ENCODE data around the gene KRTAP10-3. TPM values are rescaled to one million over a fixed set of nuclear protein-coding genes. Genes with fewer than 3 reads are reported as not detected.
A peak's percentile ranks its signal among the peaks of the same experiment; 100 is the strongest.
"Not testable (repeated sequence)": the region's sequence is repeated elsewhere in the genome, so short reads cannot be mapped to it uniquely, and the experiment has no call there.

KRTAP10-3 gene
- total RNA-seq, 3 donors from 2014 or later, result not detected

DNA sequence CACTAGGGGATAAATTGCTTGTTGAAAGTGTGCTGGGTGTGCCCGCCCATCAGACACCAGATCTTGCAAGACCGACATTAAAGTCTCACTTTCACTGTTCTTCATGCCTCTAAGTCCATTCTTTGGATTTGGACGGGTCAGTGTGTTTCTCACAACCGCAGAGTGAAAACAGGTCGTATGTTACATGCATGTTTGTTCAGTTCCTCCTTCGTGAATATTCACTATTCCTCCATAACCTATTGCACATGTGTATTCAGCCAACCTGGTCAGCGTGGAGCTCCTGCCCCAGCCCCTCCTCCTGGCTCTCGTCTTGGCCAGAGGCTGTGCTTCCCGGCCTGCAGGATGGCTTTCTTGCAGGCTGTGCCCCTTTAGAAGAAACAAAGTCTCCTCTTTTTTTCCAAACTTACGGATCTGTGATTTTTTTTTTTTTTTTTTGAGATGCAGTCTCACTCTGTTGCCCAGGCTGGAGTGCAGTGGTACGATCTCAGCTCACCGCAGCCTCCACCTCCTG is 35.9 kb upstream of the KRTAP10-3 start:
- Mint-ChIP-seq H3K27me3 (ENCODE audit: low read depth) (peaks cover 9% of the 10 kb centered on the region), H3K9me3 (peaks cover 6% of the 10 kb centered on the region), H3K4me1 (ENCODE audit: low read depth) (peaks cover 2% of the 10 kb centered on the region), H3K36me3 (ENCODE audit: insufficient read depth) (peaks cover 1% of the 10 kb centered on the region), H3K4me3 (no peak overlapping the region)
- ATAC-seq (no peak), DNase-seq (no peak)

DNA sequence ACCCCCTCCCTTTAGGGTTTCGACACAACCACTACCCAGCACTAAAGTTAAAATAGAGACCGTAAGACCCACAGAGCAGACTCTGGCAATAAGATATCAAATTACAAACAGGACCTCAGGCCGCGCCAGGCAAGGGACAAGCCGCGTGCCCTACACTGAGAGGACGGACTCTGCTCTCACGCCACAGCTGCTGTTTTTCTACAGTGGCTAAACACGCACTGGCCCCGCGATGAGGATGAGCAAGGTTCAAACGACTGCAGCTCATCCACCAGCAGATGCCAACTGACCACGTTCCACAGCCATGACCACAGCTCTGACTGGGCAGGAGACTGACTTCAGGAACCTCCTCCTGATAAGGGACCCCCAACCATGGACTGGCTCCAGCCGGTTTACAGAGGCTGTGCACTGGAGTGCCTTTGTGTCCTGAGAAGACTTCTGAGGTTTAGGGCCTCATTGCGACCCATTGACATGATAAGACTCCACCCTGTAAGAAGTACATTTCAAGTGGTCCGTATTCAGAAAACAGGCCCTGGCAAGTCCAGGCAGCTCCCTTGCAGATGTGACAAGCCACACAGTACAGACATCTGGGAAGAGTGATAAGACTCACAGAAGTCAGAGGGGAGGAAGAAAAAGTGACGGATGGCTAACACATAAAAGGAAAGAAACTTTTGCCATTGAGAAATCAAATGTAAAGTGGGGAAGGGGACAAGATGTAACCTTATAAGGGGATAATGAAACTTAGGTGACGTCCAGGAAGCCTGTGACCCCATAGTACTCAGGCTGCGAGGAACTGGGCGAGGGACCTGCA is 35.2 kb upstream of the KRTAP10-3 start:
- ATAC-seq, result no peak
- no peak for DNase-seq

DNA sequence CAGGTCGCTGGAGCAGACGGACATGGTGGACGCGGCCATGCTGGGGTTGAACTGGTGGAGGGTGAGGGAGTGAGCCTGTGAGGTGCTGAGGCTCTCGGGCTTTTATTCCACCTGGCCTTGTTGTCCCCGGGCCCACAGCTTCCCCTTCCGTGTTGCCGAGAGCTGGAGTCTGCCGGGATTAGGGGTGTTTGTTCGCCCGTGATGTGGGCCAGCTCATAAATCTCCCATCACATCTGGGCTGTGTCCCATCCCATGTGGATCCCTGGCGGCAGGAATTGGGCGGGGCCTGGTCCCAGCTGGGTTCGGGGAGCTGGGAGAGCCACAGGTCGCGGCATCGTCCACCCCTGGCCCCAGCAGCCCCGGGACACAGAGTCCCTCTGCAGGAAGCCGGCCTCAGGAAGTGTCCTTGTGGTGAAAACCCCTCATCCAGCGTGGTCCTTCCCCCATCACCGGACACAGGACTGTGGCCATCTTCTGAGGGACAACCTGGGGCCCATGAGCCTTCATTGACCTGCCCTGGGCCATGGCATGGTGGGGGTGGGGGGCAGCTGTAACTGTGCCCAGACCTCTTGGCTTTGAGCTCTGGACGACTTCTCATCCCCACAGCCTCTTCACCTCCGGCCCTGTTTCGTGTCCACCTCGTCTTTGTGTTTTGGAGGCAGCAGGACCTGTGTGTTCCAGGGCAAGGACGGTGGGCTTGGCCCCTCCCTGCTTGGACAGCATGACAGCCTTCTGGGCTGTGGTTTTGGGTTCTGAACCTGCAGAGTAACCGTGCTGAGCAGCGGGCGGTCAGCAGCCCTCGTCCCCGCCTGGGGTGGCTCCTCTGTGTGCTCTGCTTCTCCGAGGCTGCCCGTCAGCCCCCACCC is 34.1 kb upstream of the KRTAP10-3 start, which contains the start of gene KRTAP10-6:
TSS of gene KRTAP10-6 (minus strand) at position 60 of the 866 bp plus-strand sequence. CDS start at position 39, 21 bp downstream.
- Mint-ChIP-seq H3K4me1 (ENCODE audit: low read depth) (peaks cover 2% of the 10 kb centered on the region), H3K9me3 (no peaks in the 10 kb centered on the region), H3K4me3 (no peak within 1 kb of the TSS), H3K27me3 (ENCODE audit: low read depth) (peaks cover 12% of the 10 kb centered on the region), H3K36me3 (ENCODE audit: insufficient read depth) (no peaks in the 10 kb centered on the region)
- DNase-seq (no peak), ATAC-seq (no peak)

More for the DNA sequence above, 35.2 kb upstream of the KRTAP10-3 start:
- peaks cover 5% of the 10 kb centered on the region for H3K9me3 Mint-ChIP-seq
- H3K27me3 Mint-ChIP-seq (ENCODE audit: low read depth), result peaks cover 9% of the 10 kb centered on the region
- H3K36me3 Mint-ChIP-seq (ENCODE audit: insufficient read depth), result peaks cover 1% of the 10 kb centered on the region
- H3K4me3 Mint-ChIP-seq, result no peak overlapping the region
- peaks cover 2% of the 10 kb centered on the region for H3K4me1 Mint-ChIP-seq (ENCODE audit: low read depth)

DNA sequence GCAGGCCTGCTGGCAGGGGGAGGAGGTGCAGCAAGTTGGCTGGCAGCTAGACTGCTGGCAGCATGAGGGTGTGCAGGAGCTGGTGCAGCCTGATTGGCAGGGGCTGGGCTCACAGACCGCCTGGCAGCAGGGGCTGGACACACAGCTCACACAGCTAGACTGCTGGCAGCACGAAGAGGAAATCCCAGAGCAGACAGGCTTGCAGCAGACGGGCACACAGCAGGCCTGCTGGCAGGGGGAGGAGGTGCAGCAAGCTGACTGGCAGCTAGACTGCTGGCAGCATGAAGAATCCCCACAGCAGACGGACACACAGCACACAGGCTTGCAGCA is 33.2 kb upstream of the KRTAP10-3 start:
- not testable (repeated sequence) for ATAC-seq; H3K4me1 Mint-ChIP-seq (ENCODE audit: low read depth); H3K9me3 Mint-ChIP-seq; H3K36me3 Mint-ChIP-seq (ENCODE audit: insufficient read depth); H3K4me3 Mint-ChIP-seq; DNase-seq
- peaks cover 14% of the 10 kb centered on the region for H3K27me3 Mint-ChIP-seq (ENCODE audit: low read depth)

DNA sequence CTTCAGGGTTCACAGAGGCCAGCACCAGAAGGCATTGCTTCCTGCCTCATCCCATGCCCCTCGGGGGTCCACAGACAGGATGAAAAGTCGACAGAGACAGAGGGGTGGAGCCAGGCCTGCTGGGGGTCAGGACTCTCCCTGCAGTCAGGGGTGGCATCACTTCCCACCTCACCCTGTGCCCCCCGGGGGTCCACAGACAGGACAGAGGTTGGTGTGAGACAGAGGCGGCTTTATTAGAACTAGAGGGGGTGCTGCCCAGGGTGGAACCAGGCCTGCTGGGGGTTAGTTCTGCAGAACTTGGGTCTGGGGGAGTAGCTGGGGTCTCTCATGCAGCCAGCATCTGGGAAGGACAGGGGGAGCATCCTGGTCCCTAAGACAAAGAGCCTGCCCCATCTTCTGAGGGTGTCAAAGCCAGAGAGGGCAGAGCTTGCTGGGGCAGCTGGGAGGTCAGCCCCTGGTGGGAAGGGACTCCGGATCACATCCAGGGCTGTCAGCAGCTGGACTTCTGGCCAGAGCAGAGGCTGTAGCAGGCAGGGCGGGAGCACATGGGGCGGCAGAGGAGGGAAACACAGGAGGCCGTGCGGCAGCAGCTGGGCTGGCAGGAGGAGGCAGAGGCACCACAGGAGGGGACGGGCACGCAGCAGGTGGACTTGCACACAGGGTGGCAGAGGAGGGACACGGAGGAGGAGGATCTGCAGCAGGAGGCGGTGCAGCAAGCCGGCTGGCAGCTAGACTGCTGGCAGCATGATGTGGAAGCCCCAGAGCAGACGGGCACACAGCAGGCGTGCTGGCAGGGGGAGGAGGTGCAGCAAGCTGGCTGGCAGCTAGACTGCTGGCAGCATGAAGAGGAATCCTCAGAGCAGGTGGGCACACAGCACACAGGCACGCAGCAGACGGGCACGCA is 32.6 kb upstream of the KRTAP10-3 start:
- DNase-seq; ATAC-seq; H3K36me3 Mint-ChIP-seq (ENCODE audit: insufficient read depth); H3K4me3 Mint-ChIP-seq; H3K9me3 Mint-ChIP-seq; H3K4me1 Mint-ChIP-seq (ENCODE audit: low read depth): not testable (repeated sequence)
- peaks cover 20% of the 10 kb centered on the region for H3K27me3 Mint-ChIP-seq (ENCODE audit: low read depth)

DNA sequence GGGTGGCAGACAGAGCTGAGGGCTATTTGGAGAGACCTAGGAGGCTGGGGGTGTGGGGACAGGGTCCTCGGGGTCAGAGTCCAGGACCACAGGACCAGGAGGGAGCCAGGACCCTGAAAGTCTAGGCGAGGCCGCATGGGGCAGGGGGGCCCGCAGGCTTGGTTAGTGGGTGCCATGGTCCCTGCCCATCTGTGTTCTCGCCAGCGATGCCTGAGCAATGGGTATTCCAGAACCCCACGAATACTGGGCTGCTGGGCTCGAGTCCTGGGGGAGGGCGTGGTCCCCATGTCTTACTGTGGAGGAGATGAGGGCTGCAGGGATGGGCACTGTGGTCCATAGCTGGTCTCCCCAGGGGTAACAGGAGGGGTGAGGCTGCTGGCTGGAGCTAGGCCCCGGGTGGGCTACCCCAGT is 31.7 kb upstream of the KRTAP10-3 start:
- H3K9me3 Mint-ChIP-seq, result no peaks in the 10 kb centered on the region
- H3K4me1 Mint-ChIP-seq (ENCODE audit: low read depth), result peaks cover 2% of the 10 kb centered on the region
- ATAC-seq, result no peak

DNA sequence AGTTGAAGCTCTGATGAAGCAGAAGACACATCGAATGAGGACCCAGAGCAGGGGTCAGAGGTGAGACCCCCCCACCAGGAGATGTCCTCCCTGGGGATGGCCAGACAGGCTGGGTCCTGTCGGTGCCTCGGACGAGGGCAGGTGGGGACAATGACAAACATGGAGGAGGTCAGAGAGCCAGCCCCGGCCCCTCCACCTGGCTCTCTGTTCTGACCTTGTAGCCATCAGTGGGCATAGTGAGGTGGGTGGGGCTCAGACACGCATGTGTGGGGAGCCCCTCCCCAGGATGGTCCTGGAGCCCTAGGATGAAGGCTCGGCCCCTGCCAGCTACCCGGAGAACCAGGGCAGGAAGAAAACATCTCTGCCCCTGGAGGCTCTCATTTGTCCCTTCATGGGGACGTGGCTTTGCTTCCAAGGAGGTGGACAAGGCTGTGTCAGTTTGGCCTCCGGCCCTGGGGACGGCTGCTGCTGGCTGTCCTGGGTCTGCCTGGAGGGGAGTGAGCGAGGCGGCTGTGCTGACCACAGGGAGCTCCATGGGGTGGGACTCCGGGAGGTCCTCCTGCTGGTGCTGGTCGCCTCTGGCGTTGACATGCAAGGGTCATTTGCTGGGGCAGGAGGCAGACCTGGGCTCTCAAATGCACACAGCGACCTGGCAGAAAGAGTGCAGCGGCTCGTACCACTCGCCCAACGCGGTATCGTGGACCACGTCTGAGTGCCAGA is 31.2 kb upstream of the KRTAP10-3 start:
- H3K9me3 Mint-ChIP-seq, result no peaks in the 10 kb centered on the region
- no peak for DNase-seq

More for the DNA sequence above, 31.7 kb upstream of the KRTAP10-3 start:
- no peak for DNase-seq
- Mint-ChIP-seq H3K36me3 (ENCODE audit: insufficient read depth) (no peaks in the 10 kb centered on the region), H3K27me3 (ENCODE audit: low read depth) (peaks cover 25% of the 10 kb centered on the region), H3K4me3 (no peak overlapping the region)

DNA sequence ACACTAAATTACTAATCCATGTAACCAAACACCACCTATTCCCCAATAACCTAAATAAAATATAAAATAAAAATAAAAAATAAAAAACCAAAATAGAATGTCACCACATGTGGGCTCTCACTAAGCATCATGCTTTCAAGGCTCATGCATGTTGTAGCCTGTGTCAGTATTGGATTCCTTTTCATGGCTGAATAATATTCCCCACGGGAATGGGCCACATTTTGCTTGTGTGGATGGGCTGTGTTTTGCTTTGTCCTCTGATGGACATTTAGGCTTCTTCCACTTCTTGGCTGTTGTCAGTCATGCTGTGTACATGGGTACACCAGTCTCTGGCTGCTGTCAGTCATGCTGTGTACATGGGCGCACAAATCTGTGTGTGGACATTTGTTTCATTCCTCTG is 30.5 kb upstream of the KRTAP10-3 start:
- DNase-seq (no peak), ATAC-seq (no peak)
- Mint-ChIP-seq H3K4me1 (ENCODE audit: low read depth) (peaks cover 6% of the 10 kb centered on the region), H3K36me3 (ENCODE audit: insufficient read depth) (no peaks in the 10 kb centered on the region), H3K27me3 (ENCODE audit: low read depth) (peaks cover 28% of the 10 kb centered on the region), H3K4me3 (no peak overlapping the region), H3K9me3 (no peaks in the 10 kb centered on the region)

More for the DNA sequence above, 31.2 kb upstream of the KRTAP10-3 start:
- Mint-ChIP-seq H3K27me3 (ENCODE audit: low read depth) (peaks cover 25% of the 10 kb centered on the region), H3K36me3 (ENCODE audit: insufficient read depth) (no peaks in the 10 kb centered on the region), H3K4me1 (ENCODE audit: low read depth) (peaks cover 2% of the 10 kb centered on the region), H3K4me3 (no peak overlapping the region)
- no peak for ATAC-seq

DNA sequence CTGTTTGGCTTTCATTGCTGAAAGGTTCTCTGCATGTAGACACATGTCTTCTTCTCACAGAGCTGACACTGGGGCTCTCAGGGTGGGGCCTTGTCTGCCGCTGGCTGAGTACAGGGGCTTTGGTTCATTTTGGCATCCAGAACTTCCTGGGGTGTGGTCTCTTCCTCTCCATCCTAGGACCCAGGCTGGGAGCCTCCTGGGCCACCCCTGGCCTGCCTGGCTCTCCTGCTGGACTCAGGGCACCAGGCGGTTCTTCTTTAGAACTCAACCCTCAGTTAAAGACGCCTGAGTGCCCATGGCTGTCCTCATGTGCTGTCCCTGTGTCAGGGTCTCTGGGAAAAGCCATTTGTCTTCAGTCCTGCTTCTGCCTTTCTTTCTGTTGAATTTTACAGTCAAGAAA is 27.3 kb upstream of the KRTAP10-3 start:
- H3K4me3 Mint-ChIP-seq, result no peak overlapping the region
- ATAC-seq, result no peak

DNA sequence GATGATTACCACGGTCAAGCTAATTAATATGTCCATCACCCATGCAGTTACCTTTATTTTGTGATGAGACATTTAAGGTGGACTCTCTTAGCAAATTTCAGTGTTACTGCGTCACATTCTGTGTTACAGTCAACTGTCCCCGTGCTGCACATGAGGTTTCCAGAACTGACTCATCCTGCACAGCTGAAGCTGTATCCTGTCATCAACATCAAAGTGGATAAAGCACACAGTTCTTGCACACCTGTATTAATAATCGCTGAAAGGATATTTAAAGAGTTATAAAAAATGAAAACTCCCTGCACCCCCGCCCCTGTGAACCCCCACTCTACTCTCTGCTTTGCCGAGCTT is 25.2 kb upstream of the KRTAP10-3 start:
- Mint-ChIP-seq H3K36me3 (ENCODE audit: insufficient read depth) (no peaks in the 10 kb centered on the region), H3K27me3 (ENCODE audit: low read depth) (peaks cover 21% of the 10 kb centered on the region), H3K9me3 (peaks cover 12% of the 10 kb centered on the region), H3K4me1 (ENCODE audit: low read depth) (peaks cover 17% of the 10 kb centered on the region), H3K4me3 (no peak overlapping the region)
- DNase-seq (no peak), ATAC-seq (peak; percentile 63 to 82)

More for the DNA sequence above, 27.3 kb upstream of the KRTAP10-3 start:
- Mint-ChIP-seq H3K27me3 (ENCODE audit: low read depth) (peaks cover 25% of the 10 kb centered on the region), H3K9me3 (peaks cover 11% of the 10 kb centered on the region), H3K4me1 (ENCODE audit: low read depth) (peaks cover 17% of the 10 kb centered on the region), H3K36me3 (ENCODE audit: insufficient read depth) (no peaks in the 10 kb centered on the region)
- no peak for DNase-seq

DNA sequence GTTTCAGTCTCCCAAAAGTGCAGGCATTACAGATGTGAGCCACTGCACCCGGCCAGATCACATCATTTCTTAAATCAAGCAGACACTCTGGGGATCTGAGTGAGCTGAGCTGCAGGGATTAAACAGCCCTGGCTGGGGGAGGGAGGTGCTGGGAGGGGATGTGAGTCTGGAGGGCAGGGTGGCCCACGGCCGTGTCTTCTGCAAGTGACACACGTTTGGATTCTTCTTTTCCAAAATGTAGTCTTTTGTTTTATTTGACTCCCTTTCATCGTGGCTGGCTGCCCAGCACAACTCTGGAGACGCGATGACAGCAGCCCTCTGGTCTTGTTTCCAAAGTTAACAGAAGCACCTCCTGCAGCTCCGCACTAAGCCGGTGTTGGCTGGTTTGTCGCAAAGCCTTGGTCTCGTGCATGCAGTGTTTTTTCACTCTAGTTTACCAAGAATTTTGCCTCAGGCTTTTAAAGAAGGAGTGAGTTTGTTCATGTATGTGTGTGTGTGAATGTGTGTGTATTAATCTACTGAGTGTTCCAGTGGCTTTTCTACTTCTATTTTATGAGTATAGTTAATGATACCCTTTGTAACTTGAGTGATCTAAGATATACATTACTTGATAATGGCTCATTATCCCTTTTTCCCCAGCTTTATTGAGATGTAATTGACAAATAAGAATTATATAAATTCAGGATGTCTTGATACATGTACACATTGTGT is 24.6 kb upstream of the KRTAP10-3 start:
- ATAC-seq (no peak), DNase-seq (no peak)
- peaks cover 12% of the 10 kb centered on the region for H3K9me3 Mint-ChIP-seq

DNA sequence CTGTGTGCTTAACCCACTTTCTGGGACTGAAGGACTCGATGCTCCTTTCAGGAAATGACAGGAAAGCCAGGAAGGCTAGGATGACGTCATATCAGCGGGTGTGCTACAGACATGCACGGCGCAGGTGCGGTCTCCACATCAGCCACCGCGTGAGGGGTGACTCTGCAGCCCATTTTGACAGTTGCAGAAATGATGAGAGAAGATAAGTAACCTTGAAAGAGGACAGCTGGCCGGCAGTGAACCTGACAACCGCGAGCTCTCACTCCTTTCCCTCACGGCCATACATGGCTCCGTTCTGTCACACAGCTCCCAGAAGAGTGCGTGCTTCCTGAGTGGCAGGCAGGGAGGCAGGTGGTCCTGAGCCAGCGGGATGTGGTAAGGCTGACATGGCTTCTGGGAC is 23.5 kb upstream of the KRTAP10-3 start:
- H3K4me3 Mint-ChIP-seq, result no peak overlapping the region

More for the DNA sequence above, 24.6 kb upstream of the KRTAP10-3 start:
- H3K27me3 Mint-ChIP-seq (ENCODE audit: low read depth), result peaks cover 21% of the 10 kb centered on the region
- no peaks in the 10 kb centered on the region for H3K36me3 Mint-ChIP-seq (ENCODE audit: insufficient read depth)
- peaks cover 17% of the 10 kb centered on the region for H3K4me1 Mint-ChIP-seq (ENCODE audit: low read depth)
- no peak overlapping the region for H3K4me3 Mint-ChIP-seq

DNA sequence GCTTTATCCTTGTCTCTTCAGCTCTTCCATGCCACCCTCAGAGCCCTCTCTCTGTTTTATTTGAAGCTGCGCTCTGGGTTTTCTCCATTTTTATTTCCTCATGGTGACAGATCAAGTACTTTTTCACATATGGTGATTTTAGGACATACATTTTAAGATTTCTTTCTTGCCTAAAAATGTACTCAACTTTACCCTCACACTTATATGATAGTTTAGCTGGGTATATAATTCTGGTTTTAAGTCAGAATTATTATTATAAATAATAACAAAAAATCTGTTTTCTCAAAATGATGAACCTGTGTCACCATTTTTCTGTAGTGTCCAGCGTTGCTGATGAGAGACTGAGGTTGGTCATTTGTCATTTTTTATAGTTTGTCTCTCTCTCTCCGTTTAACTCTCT is 22.6 kb upstream of the KRTAP10-3 start:
- ATAC-seq (no peak), DNase-seq (no peak)
- peaks cover 17% of the 10 kb centered on the region for H3K4me1 Mint-ChIP-seq (ENCODE audit: low read depth)
- H3K27me3 Mint-ChIP-seq (ENCODE audit: low read depth), result peaks cover 10% of the 10 kb centered on the region
- peaks cover 2% of the 10 kb centered on the region for H3K36me3 Mint-ChIP-seq (ENCODE audit: insufficient read depth)
- peaks cover 19% of the 10 kb centered on the region for H3K9me3 Mint-ChIP-seq
- H3K4me3 Mint-ChIP-seq, result no peak overlapping the region

More for the DNA sequence above, 23.5 kb upstream of the KRTAP10-3 start:
- Mint-ChIP-seq H3K36me3 (ENCODE audit: insufficient read depth) (peaks cover 2% of the 10 kb centered on the region), H3K4me1 (ENCODE audit: low read depth) (peaks cover 17% of the 10 kb centered on the region), H3K27me3 (ENCODE audit: low read depth) (peaks cover 18% of the 10 kb centered on the region), H3K9me3 (peaks cover 19% of the 10 kb centered on the region)
- DNase-seq (no peak), ATAC-seq (no peak)

All from activated T-cell treated with anti-CD3 and anti-CD28 coated beads, Interleukin-2, amount 50 U/mL, for 4 hours (primary cell).